T follicular helper cell (primary cell): Measurements from ENCODE around the gene FNDC11.
"Not testable (repeated sequence)": the region's sequence is repeated elsewhere in the genome, so short reads cannot be mapped to it uniquely, and the experiment has no call there.

ENCODE experiments used
- DNase-seq: peaks from one replicate; pipeline ENCODE4 v3.0.0-alpha.2; 2020; ENCODE audit warnings: low read depth

Gene FNDC11

GRCh38 chr20:63598479-63599395, 44.8 kb downstream of the FNDC11 start:
- DNase-seq, result no peak

GRCh38 chr20:63599396-63600050, 45.6 kb downstream of the FNDC11 start:
- DNase-seq, result no peak

- DNase-seq, result not testable (repeated sequence)
Observed at GRCh38 chr20:63601679-63602078, 47.7 kb downstream of the FNDC11 start.

- DNase-seq, result no peak
Observed at GRCh38 chr20:63602321-63602720, 48.4 kb downstream of the FNDC11 start.
